GM12874 (cell line): ENCODE results near the gene FAM120B.

ENCODE experiments used
- CTCF ChIP-seq: IDR thresholded peaks from 2 replicates; pipeline ENCODE4 v1.5.1; 2011; ENCODE audit warnings: low read depth, mild to moderate bottlenecking, control low read depth, low read length, moderate library complexity; ENCODE audit not compliant: insufficient read depth

Gene FAM120B

GRCh38 chr6:170448751-170449630 is 142.4 kb downstream of the FAM120B start:
- TF ChIP-seq CTCF = no peak

- TF ChIP-seq CTCF = no peak
Observed at GRCh38 chr6:170449835-170450753, 143.5 kb downstream of the FAM120B start.

GRCh38 chr6:170450916-170451761 is 144.6 kb downstream of the FAM120B start:
- TF ChIP-seq CTCF = no peak

GRCh38 chr6:170451762-170452651 is 145.4 kb downstream of the FAM120B start:
- no peak for TF ChIP-seq CTCF

GRCh38 chr6:170452767-170453545 is 146.4 kb downstream of the FAM120B start:
- no peak for TF ChIP-seq CTCF
